GM18951 (cell line): ENCODE data around the gene SLAIN2.

Experiments used
- POLR2A ChIP-seq: IDR thresholded peaks from 4 replicates; pipeline ENCODE4 v1.6.1; 2011; ENCODE audit warnings: mild to moderate bottlenecking; ENCODE audit not compliant: insufficient read length, insufficient read depth; ENCODE audit errors: extremely low read depth
- in situ Hi-C: fragments of 300-500 bp; cut with MboI; formaldehyde crosslinking; loops from one replicate; pipeline ENCODE4 v1.12.0; 2022; ENCODE audit warnings: low sequenced_read_pairs, mixed read lengths, inconsistent platforms; ENCODE audit not compliant: unreplicated experiment

SLAIN2 gene

DNA sequence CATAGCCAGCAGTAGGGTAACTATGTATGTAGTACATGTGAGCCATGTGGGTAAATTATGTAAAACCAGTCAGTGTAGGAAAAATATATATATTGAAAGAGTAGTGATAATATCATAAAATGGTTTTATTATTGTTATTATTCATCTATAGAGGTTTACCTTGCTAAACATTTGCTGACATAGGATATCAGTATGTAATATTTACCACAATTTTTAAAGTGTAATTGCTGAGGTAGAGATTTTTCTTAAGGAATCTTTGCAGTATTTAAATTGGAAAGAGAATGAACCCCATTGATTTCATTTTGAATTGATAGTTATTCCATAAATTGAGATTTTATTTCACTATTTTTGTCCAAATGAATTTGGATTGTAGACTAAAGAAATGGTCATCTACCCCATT, 27.1 kb downstream of the SLAIN2 start:
- no peak for TF ChIP-seq POLR2A

DNA sequence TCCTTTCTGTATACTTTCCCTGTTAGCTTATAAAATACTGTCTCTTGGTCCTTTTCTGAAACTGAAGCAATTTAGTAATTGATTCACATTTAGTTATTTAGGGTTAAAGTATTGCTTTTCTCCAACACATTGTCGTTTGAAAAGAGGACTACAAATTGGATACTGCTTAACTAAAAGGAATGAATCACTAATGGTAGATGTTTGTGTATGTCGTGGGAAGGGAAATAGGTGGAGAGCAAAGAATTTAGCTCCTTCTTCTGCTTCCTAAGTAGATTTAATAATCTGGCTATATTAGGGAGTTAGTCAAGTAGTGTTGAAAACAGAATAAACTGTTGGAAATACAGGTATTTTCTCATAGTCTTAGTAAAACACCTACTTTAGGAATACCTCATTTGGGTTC, 27.9 kb downstream of the SLAIN2 start:
- TF ChIP-seq POLR2A, result no peak
- in situ Hi-C loops, result no loop called here

More for the DNA sequence above, 27.1 kb downstream of the SLAIN2 start:
- in situ Hi-C loops, result no loop called here

DNA sequence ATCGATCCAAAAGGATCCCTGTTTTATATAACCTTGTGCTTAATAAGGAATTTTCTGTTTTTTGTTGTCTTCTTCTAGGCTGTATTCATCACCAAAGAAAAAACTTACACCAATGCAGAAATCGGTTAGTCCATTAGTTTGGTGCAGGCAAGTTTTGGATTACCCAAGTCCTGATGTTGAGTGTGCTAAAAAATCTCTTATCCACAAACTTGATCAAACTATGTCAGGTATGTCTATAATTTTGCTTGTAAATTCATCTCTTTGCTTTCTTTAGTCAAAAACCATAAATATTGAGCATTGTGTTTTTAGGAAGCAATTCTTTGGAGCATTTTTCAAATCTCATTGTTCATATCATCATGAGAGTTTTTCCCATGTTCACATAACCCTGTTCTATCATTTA, 28.4 kb downstream of the SLAIN2 start:
- in situ Hi-C loops, result no loop called here

DNA sequence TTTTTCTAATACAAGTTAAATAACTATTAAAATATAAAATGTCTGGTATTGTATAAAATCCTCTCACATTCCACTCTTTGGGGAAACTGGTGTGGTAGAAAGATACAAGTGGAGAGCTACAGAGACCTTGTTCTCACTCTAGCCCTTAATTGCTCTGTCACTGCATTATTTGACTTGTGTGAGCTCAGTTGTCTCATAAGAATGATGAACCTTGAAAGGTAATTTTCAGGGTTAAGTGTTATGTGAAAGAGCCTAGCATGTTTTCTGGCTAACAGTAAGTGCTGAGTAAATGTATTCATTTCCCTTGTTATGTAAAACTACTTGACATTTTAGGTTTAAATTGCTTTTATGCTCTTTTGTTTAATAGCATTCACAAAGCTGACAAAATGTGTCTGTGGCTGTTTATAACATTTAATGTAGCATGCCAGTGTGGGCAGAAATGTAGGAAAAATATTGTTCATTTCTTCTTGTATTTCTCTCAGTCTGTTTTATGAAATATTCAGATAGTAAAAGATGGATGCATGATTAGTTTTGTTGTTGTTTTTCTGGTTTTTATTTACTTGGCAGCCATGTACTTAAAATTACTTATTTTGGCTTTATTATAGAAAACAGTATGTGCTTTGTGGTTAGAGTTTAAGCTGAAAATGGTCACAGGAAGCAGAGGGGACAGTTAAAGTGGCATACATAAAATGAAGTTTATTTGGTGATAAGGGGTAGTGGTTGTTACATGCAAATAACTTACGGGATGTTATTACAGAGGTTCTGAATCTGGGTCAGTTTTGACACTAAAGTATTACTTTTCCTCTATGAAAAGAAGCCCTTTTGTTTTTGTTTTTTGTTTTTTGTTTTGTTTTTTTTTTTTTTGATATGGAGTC, 29.2 kb downstream of the SLAIN2 start:
- TF ChIP-seq POLR2A, result no peak
- in situ Hi-C loops, result no loop called here

More for the DNA sequence above, 28.4 kb downstream of the SLAIN2 start:
- no peak for TF ChIP-seq POLR2A

DNA sequence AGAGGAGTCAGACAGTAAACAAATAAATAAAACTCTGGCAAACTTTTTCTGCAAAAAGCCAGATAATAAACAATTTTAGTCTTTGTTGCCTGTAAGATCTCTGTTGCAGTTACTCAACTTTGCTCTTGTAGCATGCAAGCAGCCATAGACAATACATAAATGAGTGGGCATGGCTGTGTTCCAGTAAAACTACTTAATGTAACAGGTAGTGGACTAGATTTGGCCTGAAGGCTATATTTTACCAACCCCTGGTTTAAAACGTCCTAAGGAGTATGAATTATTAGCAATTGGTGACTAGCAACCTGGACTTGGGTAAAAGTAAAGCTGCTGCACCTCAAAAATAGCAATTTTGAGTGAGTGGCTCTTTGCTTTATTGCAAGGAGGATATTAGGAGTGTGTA, 30.9 kb downstream of the SLAIN2 start:
- in situ Hi-C loops, result no loop called here
- no peak for TF ChIP-seq POLR2A

DNA sequence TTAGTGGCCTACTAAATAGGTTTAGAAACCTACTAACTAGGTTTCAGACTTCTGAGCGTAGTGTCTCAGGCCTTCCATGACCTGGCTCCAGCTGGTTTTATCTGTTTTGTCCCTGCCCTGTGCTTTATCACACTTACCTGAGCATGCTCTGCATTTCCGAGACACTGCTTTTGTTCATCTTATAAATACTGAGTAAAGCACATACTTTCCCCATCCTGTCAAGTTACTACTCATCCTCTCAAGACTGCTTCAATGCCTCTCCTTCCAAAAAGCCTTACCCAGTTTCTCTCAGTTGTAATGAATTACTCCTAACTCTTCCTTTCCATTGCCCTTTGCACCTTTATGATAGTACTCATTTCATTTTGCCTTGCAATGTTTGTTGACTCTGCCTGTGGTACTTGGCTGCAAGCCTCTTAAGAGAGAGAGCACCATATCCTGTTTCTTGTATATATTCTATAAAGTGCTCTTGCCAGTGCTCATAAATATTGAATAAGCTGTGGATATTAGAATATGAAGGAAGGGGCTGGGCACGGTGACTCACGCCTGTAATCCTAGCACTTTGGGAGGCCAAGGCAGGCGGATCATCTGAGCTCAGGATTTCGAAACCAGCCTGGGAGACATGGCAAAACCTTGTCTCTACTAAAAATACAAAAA, 34.4 kb downstream of the SLAIN2 start:
- TF ChIP-seq POLR2A, result no peak
- in situ Hi-C loops, result no loop called here

DNA sequence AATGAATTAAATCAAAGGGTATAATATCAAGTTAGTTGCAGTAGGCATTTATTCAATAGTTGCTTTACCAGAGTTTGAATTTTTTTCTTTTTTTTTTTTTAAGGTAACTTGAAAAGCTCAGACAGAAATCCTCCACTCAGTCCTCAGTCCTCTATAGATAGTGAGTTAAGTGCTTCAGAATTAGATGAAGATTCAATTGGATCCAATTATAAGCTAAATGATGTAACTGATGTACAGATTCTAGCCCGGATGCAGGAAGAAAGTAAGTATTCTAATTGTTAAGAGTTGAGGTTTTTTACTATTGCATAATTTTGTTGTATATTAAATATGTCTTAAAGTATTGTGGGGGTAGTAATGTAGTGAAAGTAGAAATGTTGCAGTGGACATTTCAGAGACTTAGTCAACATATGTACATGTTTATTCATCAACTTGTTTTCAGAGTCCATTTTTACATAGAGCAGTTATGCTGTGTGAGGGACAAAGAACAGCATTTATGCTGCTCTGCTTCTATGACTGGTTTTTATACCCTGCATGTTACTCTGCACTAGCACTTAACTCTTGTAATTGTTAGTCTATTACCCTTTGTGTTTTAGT, 38.4 kb downstream of the SLAIN2 start:
- no peak for TF ChIP-seq POLR2A
- in situ Hi-C loops, result no loop called here

DNA sequence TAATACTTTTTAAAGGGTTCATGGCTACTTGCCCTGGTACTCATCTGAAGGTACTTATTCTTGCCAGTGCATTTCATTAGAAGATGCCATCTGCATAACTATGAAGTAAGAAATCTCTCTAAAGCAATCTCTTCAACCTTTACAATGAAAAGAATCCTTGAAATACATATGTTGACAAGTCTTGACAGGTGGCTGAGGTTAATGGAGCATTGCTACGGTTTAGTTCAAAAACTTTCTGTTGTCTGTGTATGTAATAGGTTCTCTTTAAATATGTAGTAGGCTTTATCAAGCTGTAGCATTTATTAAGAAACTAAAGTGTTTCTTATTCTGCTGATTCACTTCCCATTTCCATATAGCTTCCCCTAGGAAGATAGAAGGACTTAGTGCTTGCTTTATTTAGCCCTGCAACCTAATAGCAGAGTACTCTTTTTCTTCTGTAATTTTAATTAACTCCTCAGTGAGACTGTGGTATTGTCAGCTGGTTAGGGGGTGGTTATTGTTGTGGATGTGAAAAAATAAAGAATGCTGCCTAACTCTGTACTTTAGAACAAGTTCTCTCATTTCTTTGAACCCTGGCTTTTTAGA, 39.3 kb downstream of the SLAIN2 start:
- TF ChIP-seq POLR2A, result no peak
- in situ Hi-C loops, result no loop called here

DNA sequence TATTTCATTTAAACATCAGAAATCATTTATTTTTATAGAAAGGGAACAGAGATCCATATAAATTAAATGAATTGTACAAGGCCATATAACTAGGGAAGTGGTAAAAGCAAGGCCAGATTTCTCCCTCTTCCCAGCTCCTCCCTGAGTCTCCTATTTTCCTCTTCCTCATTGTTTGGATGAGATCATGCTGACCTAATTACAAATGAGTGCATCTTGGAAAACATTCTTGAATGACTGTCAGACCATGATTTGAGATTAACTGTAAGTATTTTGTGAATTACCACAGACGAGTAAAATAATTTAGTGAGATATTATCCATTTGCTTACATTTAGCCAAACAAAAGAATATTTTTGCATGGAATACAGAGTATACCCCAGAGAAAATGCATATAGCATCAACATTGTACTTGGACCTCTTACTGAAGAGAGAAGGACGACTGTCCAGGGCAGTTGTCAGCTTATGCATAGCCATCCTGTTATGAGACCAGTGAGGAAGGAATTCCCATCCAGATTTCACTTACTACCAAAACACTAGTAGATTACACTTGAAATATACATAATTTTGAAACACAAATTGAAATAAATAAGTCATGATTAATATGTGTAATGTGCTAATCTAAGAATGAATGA, 47.3 kb downstream of the SLAIN2 start:
- TF ChIP-seq POLR2A, result no peak
- in situ Hi-C loops, result no loop called here

DNA sequence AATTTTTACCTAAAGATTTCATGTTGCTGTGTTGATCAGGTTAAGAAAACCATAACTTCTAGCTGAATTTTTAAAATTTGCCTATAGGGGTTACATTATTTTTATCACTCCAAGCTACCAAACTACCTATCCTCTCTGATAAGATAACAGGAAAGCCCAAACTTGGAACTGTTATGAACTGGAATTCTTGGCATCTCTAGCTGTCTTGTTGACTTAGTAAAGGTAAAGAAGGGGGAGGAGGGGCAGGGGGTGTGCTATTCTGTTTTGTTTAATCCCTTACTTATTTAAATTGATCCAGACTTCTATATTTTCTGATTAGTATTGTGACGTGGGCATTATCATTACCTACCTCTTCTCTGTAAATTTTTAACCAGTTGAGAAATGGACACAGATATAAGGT, 54.7 kb downstream of the SLAIN2 start:
- no peak for TF ChIP-seq POLR2A
- in situ Hi-C loops, result no loop called here

DNA sequence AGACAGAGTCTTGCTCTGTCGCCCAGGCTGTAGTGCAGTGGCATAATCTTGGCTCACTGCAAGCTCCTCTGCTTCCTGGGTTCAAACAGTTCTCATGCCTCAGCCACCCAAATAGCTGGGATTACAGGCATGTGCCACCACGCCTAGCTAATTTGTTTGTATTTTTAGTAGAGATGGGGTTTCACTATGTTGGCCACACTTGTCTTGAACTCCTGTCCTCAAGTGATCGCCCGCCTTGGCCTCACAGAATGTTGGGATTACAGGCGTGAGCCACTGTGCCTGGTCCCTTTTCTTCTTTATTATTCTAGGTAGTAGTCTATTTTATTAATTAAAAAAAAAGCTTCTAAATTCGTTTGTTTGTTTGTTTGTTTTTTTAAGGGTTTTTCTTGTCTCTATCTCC, 59.1 kb downstream of the SLAIN2 start:
- no peak for TF ChIP-seq POLR2A
- in situ Hi-C loops, result no loop called here

DNA sequence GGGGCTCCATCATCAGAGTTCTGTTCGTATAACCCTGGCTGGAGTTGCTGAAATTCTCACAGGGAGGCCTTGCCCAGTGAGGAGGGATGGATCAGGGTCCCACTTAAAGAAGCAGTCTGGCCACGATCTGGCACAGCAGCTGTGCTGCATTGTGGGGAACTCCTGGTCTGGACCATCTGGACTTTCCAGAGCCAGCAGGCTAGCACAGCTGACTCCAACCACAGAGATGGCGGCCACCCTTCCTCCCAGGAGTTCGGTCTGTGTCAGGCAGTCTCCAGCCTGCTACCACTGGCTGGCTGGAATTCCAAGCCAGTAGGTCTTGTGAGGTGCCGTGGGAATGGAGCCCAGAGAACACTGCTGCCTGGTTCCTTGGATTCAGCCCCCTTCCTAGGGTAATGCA, 62.0 kb downstream of the SLAIN2 start:
- in situ Hi-C loops, result no loop called here
- no peak for TF ChIP-seq POLR2A

DNA sequence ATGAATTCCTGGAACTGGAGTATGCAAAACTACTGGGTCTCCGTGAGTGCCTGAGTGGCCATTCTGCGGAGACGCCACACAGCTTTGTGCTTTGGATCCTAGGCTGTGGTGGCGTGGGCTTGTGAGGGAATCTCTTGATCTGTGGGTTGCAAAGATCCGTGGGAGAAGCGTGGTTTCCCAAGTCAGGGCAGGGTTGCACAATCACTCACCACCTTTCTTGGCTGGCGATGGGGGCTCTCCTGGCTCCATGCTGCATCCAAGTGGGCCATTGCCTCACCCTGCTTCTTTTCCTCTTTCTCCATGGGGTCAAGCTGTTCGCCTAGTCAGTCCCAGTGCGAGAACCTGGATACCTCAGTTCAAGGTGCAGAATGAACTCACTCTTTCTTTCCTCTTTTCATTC, 62.5 kb downstream of the SLAIN2 start:
- in situ Hi-C loops, result no loop called here
- TF ChIP-seq POLR2A, result no peak

DNA sequence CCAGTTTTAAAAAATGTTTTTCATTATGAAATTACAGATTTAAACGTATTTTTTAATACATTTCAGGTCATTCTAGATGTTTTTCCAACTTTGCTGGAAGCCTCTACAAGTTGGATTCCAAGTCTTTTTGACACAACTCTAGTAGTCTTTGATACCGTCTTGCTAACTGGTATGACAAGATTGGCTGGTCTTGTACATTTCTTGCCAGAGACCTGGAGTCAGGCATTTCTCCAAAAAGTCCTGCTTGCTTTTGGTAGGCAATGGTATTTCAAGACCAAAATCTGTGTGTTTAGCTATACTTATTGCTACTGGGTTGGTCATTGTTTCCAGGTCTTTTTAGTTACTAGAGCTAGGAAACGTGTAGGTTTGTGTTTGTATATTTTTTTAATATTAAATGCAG, 64.6 kb downstream of the SLAIN2 start:
- TF ChIP-seq POLR2A, result no peak
- in situ Hi-C loops, result no loop called here
